Activated CD4-positive, alpha-beta T cell treated with anti-CD3 and anti-CD28 coated beads, Interleukin-2, amount 50 U/mL, for 16 hours (primary cell): ENCODE results near the gene GSTA1.
A peak's percentile ranks its signal among the peaks of the same experiment; 100 is the strongest.
"Not testable (repeated sequence)": the region's sequence is repeated elsewhere in the genome, so short reads cannot be mapped to it uniquely, and the experiment has no call there.

Experiments used
- DNase-seq: peaks from one replicate; pipeline ENCODE4 v3.0.0-alpha.2; 2020

The GSTA1 gene

GRCh38 chr6:52803668-52804255, at the start of gene GSTA1:
TSS of gene GSTA1 (minus strand) at chr6:52803816. CDS start at chr6:52799267, 4,549 bp downstream.
- not testable (repeated sequence) for DNase-seq

- no peak for DNase-seq
These were observed 45.5 kb upstream of the GSTA1 start for GRCh38 chr6:52849137-52849536.

- no peak for DNase-seq
These were observed 42.4 kb upstream of the GSTA1 start for GRCh38 chr6:52846002-52846401.

GRCh38 chr6:52843605-52844004, 40.0 kb upstream of the GSTA1 start:
- DNase-seq: no peak

GRCh38 chr6:52840763-52841585, 37.4 kb upstream of the GSTA1 start, which contains the start of gene GSTA5:
TSS of gene GSTA5 (minus strand) at chr6:52840813.
- DNase-seq: no peak

- DNase-seq: peak; percentile 56
These were observed 35.8 kb upstream of the GSTA1 start for GRCh38 chr6:52839124-52840055.

- DNase-seq: no peak
These were observed 30.9 kb upstream of the GSTA1 start for GRCh38 chr6:52834481-52834880.

- DNase-seq: not testable (repeated sequence)
These were observed 27.3 kb upstream of the GSTA1 start for GRCh38 chr6:52830869-52831268.

GRCh38 chr6:52829046-52829817, 25.6 kb upstream of the GSTA1 start:
- no peak for DNase-seq

- not testable (repeated sequence) for DNase-seq
These were observed 25.0 kb upstream of the GSTA1 start for GRCh38 chr6:52828621-52829020.

GRCh38 chr6:52827073-52827783, 23.6 kb upstream of the GSTA1 start:
- DNase-seq: not testable (repeated sequence)

- no peak for DNase-seq
These were observed 22.9 kb upstream of the GSTA1 start for GRCh38 chr6:52826513-52826912.

GRCh38 chr6:52825900-52826459, 22.4 kb upstream of the GSTA1 start:
- not testable (repeated sequence) for DNase-seq

- not testable (repeated sequence) for DNase-seq
These were observed 21.7 kb upstream of the GSTA1 start for GRCh38 chr6:52825270-52825793.

- no peak for DNase-seq
These were observed 18.2 kb upstream of the GSTA1 start for GRCh38 chr6:52821842-52822241.

- DNase-seq: no peak
These were observed 16.6 kb upstream of the GSTA1 start for GRCh38 chr6:52820198-52820597.

- peak; percentile 54 for DNase-seq
These were observed 11.8 kb upstream of the GSTA1 start for GRCh38 chr6:52815167-52816092.

GRCh38 chr6:52814545-52814944, 10.9 kb upstream of the GSTA1 start:
- not testable (repeated sequence) for DNase-seq

- DNase-seq: not testable (repeated sequence)
These were observed 6.2 kb upstream of the GSTA1 start for GRCh38 chr6:52809777-52810176.

- no peak for DNase-seq
These were observed 5.0 kb upstream of the GSTA1 start for GRCh38 chr6:52808660-52809059.
